HL-60 (cell line): ENCODE results near the gene SEBOX.

ENCODE experiments used
- GABPA ChIP-seq: IDR thresholded peaks from 2 replicates; pipeline ENCODE4 v1.6.1; 2012; ENCODE audit warnings: low read depth
- POLR2AphosphoS5 ChIP-seq: IDR thresholded peaks from 2 replicates; pipeline ENCODE4 v1.6.1; 2012; ENCODE audit warnings: low read depth
- TF ChIP-seq, protein P1 (sequence below): IDR thresholded peaks from one replicate; pipeline ENCODE4 v1.5.1; 2011; ENCODE audit warnings: low read length, control low read depth, inconsistent platforms; ENCODE audit not compliant: insufficient read depth

DNA sequence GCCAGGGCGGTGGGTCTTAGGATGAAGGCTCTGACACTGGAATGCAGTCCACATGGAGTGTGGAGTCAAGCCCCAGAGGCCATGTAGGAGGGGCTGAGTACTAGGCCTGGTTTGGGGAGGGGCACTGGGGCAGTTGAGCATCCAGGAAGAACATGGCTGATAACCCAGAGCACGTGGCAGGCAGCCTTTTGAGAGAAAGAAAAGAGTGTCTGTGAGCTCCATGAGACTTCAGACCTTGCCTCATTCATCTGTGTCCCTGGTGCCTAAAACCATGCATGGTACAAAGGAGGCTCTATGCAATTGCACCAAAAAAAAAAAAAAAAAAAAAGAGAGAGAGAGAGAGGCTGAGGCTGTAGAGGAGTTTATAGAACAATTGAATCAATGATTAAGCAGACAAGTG, 26.4 kb upstream of the SEBOX start:
- TF ChIP-seq, protein P1, sequence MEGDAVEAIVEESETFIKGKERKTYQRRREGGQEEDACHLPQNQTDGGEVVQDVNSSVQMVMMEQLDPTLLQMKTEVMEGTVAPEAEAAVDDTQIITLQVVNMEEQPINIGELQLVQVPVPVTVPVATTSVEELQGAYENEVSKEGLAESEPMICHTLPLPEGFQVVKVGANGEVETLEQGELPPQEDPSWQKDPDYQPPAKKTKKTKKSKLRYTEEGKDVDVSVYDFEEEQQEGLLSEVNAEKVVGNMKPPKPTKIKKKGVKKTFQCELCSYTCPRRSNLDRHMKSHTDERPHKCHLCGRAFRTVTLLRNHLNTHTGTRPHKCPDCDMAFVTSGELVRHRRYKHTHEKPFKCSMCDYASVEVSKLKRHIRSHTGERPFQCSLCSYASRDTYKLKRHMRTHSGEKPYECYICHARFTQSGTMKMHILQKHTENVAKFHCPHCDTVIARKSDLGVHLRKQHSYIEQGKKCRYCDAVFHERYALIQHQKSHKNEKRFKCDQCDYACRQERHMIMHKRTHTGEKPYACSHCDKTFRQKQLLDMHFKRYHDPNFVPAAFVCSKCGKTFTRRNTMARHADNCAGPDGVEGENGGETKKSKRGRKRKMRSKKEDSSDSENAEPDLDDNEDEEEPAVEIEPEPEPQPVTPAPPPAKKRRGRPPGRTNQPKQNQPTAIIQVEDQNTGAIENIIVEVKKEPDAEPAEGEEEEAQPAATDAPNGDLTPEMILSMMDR, result no peak
- TF ChIP-seq GABPA, result no peak
- no peak for TF ChIP-seq POLR2AphosphoS5
